ENCODE data around the gene CPEB3. TPM values are rescaled to one million over a fixed set of nuclear protein-coding genes. Genes with fewer than 3 reads are reported as not detected.

The CPEB3 gene
- total and polyA plus RNA-seq, 9 of the 15 experiments (the other 6 are each of a cell fraction or from before 2014, with no cell fraction given), result 0.15 to 1.2 (median 0.51) TPM

- TF ChIP-seq PPARD (CRISPR knock-in tag; IDR thresholded peaks at IDR 0.05) (no peak), RBM39 (optimal IDR thresholded peaks at IDR 0.05; ENCODE audit: low read depth, low read length) (no peak), TAF7 (tag; IDR thresholded peaks at IDR 0.05) (no peak), MTF1 (CRISPR knock-in tag; IDR thresholded peaks at IDR 0.05; ENCODE audit: borderline replicate concordance) (no peak), FOSL1 (tag; conservative IDR thresholded peaks at IDR 0.05) (no peak), ZNF507 (tag; conservative IDR thresholded peaks at IDR 0.05) (no peak), CTBP1 (IDR thresholded peaks at IDR 0.05; ENCODE audit: borderline replicate concordance) (peak; percentile 33; the same call in 1 of the 2 replicates), FOXK2 (conservative IDR thresholded peaks at IDR 0.05 in 1 of 2, IDR thresholded peaks at IDR 0.05 in 1 of 2; ENCODE audit: low read depth in 2 of 2) (peak; percentile 72 to 81; a peak in 3 of 4 replicates), TEAD1 (CRISPR knock-in tag; IDR thresholded peaks at IDR 0.05) (0 out of 4 replicates have a peak, but pooled peaks of 1 of the 2 experiments have one; percentile 23), BCL6 (CRISPR knock-in tag; IDR thresholded peaks at IDR 0.05) (no peak), HBP1 (CRISPR knock-in tag; IDR thresholded peaks at IDR 0.05) (no peak), RAD51 (IDR thresholded peaks at IDR 0.05; ENCODE audit: borderline replicate concordance, low read depth) (no peak), PREB (CRISPR knock-in tag; IDR thresholded peaks at IDR 0.05) (no peak), SOX6 (IDR thresholded peaks at IDR 0.05) (peak; percentile 62), CEBPG (CRISPR knock-in tag; IDR thresholded peaks at IDR 0.05) (no peak), CEBPG (tag; conservative IDR thresholded peaks at IDR 0.05 in 1 of 2, IDR thresholded peaks at IDR 0.05 in 1 of 2) (0 out of 4 replicates have a peak, but pooled peaks of 1 of the 2 experiments have one; percentile 15), GABPB2 (CRISPR knock-in tag; conservative IDR thresholded peaks at IDR 0.05) (no peak), HDAC2 (IDR thresholded peaks at IDR 0.05) (0 out of 2 replicates have a peak, but pooled peaks have one; percentile 15), RBM14 (IDR thresholded peaks at IDR 0.05; ENCODE audit: borderline replicate concordance, insufficient read depth, low read depth, low read length) (no peak), CC2D1A (IDR thresholded peaks at IDR 0.05) (peak; percentile 64), ZNF398 (CRISPR knock-in tag; IDR thresholded peaks at IDR 0.05) (no peak), PCBP2 (IDR thresholded peaks at IDR 0.05; ENCODE audit: low read depth, low read length, poor library complexity, severe bottlenecking) (no peak), CSDE1 (IDR thresholded peaks at IDR 0.05) (no peak), NR2C2 (CRISPR knock-in tag; IDR thresholded peaks at IDR 0.05) (no peak), NR2C2 (tag; IDR thresholded peaks at IDR 0.05) (no peak; the same call in 1 of the 2 replicates), TFAM (CRISPR knock-in tag; conservative IDR thresholded peaks at IDR 0.05) (no peak)
Measured at GRCh38 chr10:92087750-92088395, 203.0 kb downstream of the CPEB3 start (continued).

Measured in K562 (cell line).